Skeletal muscle cell (primary cell): ENCODE measurements around the gene AGL.
"Not testable (repeated sequence)": the region's sequence is repeated elsewhere in the genome, so short reads cannot be mapped to it uniquely, and the experiment has no call there.

Source experiments
- DNase-seq: peaks from one replicate; pipeline ENCODE4 v3.0.0-alpha.2; 2010; ENCODE audit warnings: low read depth
- H3K4me3 ChIP-seq: 2 replicates; pipeline ENCODE4 v1.5.1; 2011; ENCODE audit warnings: low read depth, mild to moderate bottlenecking, control low read depth, low read length, moderate library complexity

AGL gene

DNA sequence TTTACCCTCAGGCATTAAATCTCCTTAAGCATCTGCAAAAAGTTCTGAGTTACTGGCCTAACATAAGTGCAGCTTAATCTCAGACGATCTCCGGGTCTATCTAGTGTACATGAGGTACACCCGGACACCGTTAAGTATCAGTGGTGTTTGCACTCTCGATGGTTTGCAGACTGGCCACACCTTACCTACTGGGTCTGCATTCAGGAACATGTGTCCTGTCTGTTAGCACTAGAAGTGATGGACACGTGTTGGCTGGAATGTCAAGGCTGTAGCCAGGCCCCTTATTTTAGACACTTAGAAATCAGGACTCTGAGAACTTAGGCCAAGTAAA lies 783 bp upstream of the AGL start:
- DNase-seq, result no peak
- peak overlapping the region; percentile 81 for H3K4me3 ChIP-seq

DNA sequence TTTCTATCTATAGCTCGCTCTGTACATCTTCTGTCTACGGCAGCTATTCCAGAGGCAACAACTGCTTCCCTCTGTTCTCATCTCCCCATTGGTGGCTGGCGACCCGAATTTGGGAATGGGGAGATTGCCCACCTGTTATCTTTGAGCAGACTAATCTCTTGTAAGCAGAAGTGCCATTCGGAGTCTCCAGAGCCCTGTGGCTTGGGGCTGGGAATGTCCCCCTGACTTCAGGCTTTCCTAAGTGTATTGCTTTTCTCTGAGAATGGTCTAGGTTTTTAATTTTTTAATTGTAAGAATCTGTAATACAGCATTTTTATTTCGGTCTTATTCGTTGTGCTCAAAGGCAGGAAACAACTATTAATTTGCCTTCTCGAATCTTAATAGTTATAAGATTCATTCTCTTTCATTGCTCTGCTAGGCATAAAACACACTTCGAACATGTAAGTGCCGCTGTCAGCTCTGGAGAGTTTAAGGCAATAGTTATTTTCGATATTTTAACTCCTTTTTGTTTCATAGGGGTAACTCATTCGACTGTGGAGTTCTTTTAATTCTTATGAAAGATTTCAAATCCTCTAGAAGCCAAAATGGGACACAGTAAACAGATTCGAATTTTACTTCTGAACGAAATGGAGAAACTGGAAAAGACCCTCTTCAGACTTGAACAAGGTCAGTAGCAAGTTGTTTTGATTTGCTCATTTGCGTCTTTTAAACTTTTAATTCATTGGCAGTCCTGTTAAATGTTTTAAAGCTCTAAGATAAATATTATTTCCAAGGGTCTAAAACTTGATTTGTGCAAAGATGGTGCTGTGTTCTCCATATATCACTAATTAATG lies 514 bp downstream of the AGL start:
- peak overlapping the region; percentile 81 for H3K4me3 ChIP-seq
- DNase-seq, result no peak

DNA sequence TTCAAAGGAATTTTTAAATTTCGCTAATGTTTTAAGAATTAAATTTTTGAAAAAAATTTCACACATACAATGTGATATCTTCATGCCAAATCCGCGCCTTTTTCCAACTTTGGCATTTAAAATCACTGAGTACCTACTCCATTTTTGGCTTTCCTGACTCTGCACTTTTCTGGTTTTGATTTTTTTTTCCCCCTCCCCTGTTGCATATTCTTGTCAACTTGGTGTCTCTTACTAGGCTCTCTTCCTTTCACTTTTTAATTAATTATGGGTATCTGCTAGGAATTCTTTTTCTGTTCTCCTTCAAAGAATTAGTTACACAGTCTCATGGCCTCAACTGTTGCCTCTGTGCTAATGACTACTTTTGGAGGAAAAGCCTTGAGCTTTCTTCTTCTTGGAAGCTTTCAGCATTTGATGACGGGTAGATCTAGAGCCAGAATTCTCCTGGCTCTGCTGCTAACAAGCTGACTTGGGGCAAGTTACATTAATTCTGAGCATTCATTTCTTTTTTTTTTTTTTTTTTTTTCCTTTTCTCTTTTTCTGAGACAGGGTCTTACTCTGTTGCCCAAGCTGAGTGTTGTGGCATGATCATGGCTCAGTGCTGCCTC lies 1.8 kb downstream of the AGL start:
- H3K4me3 ChIP-seq, result no peak overlapping the region
- no peak for DNase-seq

DNA sequence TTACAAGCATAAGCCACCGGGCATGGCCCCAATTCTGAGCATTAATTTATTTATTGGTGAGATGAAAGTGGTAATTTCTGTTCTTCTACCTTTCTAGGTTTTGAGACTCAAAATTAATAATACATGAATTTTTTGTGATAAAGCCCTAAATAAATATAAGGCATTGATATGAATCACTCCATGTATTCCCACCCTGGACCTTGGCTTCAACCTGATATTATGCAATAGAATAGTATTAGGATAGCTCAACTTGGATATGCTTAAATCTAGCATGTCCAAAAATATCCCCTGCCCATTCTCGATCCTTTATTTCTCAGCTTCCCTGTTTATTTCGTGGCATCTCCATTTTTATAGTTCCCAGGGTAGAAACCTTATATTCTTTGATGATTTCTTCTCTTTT lies 2.5 kb downstream of the AGL start:
- no peak for DNase-seq
- no peak overlapping the region for H3K4me3 ChIP-seq

DNA sequence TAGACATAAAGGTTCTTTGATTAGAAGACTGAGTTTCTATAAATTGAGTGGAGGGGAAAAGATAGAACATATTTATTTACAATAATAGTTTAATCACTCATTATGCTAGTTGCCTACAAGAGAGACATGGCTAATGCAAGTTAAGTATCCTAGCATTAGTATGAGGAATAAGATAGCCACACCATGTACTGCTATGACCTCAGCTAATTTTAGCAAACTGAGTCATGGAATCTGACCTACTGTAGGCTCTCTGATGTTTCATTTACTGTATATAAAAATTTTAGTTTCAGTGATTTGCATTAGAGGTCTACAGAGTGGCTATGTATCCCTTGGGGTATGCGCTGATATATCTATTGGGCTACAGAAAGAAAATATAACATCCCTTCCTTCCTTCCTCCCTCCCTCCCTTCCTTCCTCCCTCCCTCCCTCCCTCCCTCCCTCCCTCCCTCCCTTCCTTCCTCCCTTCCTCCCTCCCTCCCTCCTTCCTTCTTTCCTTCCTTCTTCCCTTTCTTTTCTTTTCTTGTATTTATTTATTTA lies 5.8 kb downstream of the AGL start:
- no peak for DNase-seq
- H3K4me3 ChIP-seq, result no peak overlapping the region

DNA sequence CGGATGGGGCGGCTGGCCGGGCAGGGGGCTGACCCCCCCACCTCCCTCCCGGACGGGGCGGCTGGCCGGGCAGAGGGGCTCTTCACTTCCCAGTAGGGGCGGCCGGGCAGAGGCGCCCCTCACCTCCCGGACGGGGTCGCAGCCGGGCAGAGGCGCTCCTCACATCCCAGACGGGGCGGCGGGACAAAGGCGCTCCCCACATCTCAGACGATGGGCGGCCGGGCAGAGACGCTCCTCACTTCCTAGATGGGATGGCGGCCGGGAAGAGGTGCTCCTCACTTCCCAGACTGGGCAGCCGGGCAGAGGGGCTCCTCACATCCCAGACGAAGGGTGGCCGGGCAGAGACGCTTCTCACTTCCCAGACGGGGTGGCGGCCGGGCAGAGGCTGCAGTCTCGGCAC lies 6.9 kb downstream of the AGL start:
- DNase-seq, result not testable (repeated sequence)

DNA sequence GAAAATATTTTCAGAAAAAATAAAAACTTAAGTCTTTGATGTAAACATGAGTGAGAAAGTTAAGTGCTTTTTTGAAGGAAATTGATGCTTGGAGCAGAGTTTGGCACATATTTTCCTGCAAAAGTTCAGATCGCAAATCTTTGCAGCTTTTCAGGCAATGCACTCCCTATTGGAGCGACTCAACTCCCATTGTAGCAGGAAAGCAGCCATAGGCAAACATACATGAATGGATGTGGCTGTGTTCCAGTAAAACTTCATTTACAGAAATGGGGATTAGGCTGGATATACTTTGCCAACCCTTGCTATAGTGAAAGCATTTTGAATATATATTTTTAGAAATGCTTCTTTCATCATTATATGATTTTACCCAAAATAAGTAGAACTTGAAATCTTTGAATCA lies 8.1 kb downstream of the AGL start:
- no peak overlapping the region for H3K4me3 ChIP-seq
- DNase-seq, result no peak

More for the DNA sequence above, 6.9 kb downstream of the AGL start:
- not testable (repeated sequence) for H3K4me3 ChIP-seq

DNA sequence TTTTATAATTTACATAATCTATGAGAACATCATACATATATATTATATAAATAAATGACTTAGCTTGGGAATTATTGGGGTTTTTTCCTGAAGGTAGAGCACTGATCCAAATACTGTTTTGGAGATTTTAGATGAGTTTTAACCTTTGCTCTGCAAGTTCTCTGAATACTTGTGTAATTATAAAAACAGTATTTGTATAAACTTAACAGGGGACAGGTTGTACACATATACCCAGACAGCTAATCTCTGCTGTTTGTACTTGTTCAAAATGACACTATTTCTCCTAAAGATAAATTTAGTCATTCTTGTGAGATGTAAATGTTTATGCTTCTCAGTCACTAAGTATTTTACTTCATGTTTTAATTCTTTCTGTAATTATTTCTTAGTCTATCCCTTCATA lies 8.7 kb downstream of the AGL start:
- no peak overlapping the region for H3K4me3 ChIP-seq
- no peak for DNase-seq

DNA sequence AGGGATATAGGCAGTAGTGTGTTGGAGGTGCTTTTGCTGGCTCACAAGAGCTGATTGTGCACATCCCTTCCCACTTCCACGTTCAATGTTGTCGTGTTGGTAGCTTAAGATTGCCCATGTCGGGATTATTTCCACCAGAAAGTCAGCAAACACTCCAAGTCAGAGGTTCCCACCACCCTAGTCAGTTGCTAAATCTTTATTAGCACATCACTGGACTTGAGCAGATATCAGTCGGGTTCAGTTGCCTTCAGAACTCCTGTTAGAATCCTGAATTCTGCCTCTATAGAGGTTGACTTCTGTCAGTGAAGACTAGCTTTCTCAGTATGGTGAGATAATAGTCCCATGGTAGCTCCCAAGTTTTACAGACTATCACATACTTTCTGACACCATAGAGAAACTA lies 10.5 kb downstream of the AGL start:
- DNase-seq, result no peak
- no peak overlapping the region for H3K4me3 ChIP-seq

DNA sequence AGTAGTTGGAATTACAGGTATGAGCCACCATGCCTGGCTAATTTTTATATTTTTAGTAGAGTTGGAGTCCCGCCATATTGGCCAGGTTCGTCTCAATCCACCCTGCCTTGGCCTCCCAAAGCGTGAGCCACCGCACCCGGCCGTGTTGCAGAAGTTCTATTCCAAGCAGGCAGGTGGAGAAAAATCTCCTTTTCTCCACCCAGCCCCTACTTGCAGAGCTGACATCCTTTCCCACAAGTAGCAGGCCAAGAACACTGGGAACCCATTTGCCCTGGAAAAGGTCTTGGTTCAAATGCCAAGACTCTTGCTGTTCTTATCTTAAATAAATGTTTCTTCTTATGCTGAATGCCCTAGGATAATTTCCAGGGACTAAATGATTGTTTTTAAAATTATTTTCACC lies 17.5 kb downstream of the AGL start:
- DNase-seq, result no peak
- H3K4me3 ChIP-seq, result no peak overlapping the region

DNA sequence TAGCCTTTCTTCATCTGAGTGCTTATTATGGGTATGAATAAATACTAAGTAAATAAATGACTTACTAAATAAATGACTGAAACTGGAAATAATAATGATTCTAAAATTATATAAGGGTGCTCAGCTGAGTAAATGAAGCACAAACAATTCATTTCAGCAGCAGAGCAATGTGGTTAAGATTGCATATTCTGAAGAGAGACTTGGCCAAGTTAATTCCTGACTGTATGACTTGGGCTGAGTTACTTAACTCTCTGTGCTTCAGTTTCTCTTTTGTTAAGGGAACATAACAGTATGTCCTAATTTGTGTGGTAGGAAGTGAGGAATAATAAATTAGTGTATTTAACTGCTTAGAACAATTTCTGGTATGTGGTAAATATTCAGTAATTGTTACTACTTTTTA lies 19.1 kb downstream of the AGL start:
- no peak overlapping the region for H3K4me3 ChIP-seq
- no peak for DNase-seq

DNA sequence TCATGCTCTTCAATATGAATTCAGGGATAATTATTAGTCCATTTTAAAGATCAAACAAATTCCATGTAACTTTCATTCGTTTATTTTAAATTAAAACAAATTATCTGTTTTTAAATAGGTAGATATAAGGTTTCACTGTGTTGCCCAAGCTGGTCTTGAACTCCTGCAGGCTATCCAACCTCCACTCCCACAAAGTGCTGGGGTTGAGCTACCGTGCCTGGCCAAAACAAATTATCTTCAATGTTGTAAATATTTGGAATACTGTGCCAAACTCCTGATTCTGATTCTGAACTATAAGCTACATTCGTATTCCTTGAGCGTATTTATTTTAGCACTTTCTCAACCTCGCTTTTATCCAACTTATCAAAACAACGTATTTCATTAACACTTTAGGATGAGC lies 19.6 kb downstream of the AGL start:
- no peak overlapping the region for H3K4me3 ChIP-seq
- no peak for DNase-seq

DNA sequence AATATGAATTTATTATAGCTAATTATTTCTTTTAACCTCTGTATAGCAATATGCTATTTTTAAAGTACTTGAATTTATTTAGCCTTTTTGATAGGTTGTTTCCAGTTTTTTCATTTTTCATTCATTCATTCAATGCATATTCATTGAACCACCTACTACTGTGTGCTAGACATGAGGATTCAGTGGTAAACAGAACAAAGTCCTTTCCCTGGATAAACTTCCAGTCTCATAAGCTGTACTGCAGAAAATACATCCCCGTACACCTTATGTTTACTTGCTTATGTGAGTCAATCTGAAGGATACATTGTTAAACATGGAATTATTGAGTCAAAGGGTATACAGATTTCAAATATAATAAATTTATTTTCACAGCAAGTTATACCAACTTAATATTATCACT lies 21.9 kb downstream of the AGL start:
- no peak for DNase-seq
- H3K4me3 ChIP-seq, result no peak overlapping the region

DNA sequence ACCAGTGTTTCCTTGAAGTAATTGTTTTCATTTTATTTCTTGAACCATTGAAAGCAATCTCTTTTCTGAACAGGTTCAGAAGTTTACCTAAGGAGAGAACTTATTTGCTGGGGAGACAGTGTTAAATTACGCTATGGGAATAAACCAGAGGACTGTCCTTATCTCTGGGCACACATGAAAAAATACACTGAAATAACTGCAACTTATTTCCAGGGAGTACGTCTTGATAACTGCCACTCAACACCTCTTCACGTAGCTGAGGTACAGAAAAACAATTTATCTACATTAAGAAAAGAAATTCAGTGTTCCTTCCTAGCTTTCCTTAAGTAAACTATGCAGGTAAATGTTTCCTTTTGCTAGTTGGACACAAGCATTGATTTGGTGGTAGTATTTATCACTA lies 27.4 kb downstream of the AGL start:
- H3K4me3 ChIP-seq, result no peak overlapping the region
- DNase-seq, result no peak

DNA sequence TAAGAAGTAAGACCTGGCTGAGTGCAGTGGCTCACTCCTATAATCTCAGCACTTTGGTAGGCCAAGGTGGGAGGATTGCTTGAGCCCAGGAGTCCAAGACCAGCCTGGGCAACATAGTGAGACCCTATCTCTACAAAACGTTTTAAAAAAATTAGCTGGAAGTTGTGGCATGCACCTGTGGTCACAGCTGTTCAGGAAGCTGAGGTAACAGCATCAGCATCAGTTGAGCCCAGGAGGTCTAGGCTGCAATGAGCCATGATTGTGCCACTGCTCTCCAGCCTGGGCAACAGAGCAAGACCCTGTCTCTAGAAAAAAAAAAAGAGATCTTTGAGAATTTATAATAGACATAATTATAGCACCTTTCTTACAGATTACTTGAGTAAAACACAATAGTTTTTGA lies 36.0 kb downstream of the AGL start:
- DNase-seq, result no peak
- H3K4me3 ChIP-seq, result no peak overlapping the region

DNA sequence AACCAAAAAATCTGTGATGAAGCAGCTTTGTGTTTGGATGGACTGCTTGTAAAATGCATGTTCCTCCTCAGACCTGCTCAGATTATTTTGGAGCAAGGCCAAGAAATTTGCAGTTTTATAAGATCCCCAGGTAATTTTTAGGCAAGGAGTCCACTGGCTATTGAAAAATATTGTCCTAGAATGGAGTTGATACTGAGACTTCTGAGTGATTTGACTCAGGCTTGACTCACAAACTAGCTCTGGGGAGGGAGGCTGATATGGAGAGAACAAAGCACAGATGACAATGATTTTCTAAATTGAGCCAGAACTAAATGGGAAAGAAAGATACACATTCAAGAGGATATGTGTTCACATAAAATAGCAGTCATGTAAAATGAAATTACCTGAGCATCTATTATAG lies 36.7 kb downstream of the AGL start:
- H3K4me3 ChIP-seq, result no peak overlapping the region
- no peak for DNase-seq

DNA sequence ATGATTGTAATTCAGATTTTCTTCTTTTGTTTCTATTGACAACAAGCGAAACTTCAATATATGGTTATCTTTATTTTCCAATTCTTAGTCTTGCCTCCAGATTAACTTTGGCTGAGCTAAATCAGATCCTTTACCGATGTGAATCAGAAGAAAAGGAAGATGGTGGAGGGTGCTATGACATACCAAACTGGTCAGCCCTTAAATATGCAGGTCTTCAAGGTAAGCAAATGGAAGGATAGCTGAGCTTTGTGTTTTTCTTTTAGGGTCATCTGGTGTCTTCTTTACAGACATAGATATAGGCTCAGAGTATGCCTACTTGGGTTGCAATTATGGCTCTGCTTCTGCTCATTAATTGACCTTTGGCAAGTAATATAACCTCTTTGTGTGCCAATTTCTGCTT lies 37.7 kb downstream of the AGL start:
- no peak overlapping the region for H3K4me3 ChIP-seq
- no peak for DNase-seq

DNA sequence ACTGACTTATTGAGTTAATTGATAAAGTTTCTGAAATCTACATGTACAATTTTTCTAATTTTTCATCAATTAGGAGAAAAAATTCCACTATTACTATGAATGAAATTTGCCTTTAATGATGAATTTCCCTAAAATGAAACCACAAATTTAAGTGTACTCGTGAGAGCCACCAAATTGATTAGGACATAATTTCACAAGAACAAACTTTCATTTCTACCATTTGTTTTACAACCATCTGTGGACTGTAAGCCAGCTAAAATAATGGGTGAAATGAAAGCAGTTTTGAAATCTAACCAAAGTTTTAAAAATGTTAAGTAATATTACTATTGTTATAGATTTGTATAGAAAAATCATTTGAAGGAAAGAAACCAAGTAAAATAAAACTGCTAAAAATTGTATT lies 41.8 kb downstream of the AGL start:
- H3K4me3 ChIP-seq, result no peak overlapping the region
- DNase-seq, result no peak

DNA sequence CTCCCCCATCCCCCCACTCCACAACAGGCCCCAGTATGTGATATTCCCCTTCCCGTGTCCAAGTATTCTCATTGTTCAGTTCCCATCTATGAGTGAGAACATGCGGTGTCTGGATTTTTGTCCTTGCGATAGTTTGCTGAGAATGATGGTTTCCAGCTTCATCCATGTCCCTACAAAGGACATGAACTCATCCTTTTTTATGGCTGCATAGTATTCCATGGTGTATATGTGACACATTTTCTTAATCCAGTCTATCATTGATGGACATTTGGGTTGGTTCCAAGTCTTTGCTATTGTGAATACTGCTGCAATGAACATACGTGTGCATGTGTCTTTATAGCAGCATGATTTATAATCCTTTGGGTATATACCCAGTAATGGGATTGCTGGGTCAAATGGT lies 53.1 kb downstream of the AGL start:
- H3K4me3 ChIP-seq, DNase-seq: not testable (repeated sequence)

DNA sequence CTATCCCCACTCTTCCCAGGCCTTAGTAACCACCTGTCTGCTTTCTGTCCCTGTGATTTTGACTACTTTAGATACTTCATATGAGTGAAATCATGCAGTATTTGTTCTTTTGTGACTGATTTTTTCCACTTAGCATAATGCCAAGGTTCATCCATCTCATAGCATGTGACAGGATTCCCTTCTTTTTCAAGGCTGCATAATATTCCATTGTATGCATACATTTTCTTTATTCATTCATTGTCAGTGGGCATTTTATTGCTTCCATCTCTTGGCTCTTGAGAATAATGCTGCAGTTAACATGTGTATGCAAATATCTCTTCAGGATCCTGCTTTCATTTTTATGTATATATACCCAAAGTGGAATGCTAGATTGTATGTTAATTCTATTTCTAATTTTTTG lies 56.4 kb downstream of the AGL start:
- no peak for DNase-seq

DNA sequence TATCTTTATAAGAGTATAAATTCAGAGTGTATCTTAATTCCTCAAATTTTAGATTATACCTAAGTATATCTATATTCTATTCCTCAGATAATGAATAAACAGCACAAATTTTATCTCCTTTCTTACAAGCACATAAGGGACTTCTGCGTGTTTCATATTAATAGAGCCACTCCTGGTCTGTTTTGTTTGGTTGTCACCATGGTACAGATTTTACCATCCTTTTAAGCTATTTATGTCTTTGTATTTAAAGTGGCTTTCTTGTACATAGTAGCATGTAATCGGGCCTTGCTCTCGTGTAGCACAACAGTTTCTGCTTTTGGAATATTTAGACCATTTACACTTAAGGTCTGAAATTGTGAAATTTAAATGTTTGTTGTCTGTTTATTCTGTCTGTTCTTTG lies 67.1 kb downstream of the AGL start:
- DNase-seq, result no peak
- H3K4me3 ChIP-seq, result no peak overlapping the region

More for the DNA sequence above, 56.4 kb downstream of the AGL start:
- no peak overlapping the region for H3K4me3 ChIP-seq
